GM08714 (cell line): ENCODE data around the gene GHRHR.

Source experiments
- H3K4me3 ChIP-seq: fragments of 200-500 bp; sonication (Bioruptor generic); 2 replicates; pipeline ENCODE4 v1.5.1; 2014; ENCODE audit warnings: mild to moderate bottlenecking, low read length, inconsistent platforms
- ZNF274 ChIP-seq: IDR thresholded peaks from 2 replicates; pipeline ENCODE4 v1.6.1; 2012; ENCODE audit warnings: mild to moderate bottlenecking, low read depth, low read length

GHRHR gene

GRCh38 chr7:30968747-30969603, 5.2 kb downstream of the GHRHR start:
- no peak overlapping the region for H3K4me3 ChIP-seq
- TF ChIP-seq ZNF274 = no peak

DNA sequence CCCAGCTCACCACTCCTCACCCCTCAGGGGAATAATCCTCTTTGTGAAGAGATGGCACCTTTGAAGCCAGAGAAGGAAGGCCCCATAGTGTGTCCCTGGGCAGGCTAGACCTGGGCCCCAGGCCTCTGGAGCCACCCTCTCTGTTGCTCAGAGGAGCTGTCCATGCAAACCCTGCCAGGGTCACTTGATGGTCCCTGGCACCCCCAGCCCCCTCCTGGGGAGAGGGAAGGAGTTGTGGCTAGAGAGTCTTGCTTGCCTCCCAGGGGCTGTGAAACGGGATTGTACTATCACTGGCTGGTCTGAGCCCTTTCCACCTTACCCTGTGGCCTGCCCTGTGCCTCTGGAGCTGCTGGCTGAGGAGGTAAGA, 5.8 kb downstream of the GHRHR start:
- H3K4me3 ChIP-seq = no peak overlapping the region
- TF ChIP-seq ZNF274 = no peak

GRCh38 chr7:30970074-30970473, 6.3 kb downstream of the GHRHR start:
- no peak overlapping the region for H3K4me3 ChIP-seq
- no peak for TF ChIP-seq ZNF274

DNA sequence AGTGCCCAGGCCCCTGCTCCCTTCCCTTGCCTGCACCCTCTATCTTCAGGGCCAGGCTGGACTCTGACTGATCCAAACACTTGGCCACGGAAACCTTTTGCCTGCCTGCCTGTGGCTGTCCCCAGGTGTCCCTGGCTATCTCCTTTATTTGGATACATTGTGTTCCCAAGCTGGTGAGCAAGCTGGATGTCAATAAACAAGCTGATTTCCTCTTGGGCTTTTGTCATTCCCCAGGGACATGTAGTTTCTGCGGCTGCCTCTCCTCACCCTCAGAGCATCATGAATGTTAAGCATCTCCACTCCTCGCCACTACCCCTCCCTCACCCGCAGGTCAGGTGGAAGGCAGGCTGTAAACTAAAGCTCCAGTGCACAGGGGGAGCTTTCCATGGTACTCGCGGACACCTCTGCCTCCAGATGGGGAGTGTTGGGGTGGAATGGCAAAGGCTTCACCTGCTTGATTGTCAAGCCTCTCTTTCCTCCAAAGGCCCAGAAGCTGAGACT, 6.9 kb downstream of the GHRHR start:
- no peak overlapping the region for H3K4me3 ChIP-seq
- TF ChIP-seq ZNF274 = no peak

DNA sequence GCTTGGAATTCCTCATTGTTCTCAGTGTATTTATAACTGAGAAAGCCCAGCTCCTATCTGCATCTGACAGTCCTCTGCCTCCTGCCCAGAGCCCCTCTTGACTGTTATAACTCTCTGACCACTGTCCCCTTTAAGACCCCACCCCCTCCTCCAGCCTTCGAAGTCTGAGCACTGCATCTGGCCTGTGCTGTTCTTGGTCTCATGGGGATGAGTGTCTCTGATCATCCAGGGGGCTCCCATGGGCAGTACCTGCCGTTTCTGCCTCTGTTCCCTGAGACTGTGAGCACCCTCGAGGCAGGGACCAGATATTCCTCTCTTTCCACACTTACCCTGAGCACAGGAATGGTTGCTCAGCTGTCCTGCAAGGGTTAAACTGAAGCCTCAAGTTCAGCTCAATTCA, 7.7 kb downstream of the GHRHR start:
- TF ChIP-seq ZNF274 = no peak
- H3K4me3 ChIP-seq = no peak overlapping the region

DNA sequence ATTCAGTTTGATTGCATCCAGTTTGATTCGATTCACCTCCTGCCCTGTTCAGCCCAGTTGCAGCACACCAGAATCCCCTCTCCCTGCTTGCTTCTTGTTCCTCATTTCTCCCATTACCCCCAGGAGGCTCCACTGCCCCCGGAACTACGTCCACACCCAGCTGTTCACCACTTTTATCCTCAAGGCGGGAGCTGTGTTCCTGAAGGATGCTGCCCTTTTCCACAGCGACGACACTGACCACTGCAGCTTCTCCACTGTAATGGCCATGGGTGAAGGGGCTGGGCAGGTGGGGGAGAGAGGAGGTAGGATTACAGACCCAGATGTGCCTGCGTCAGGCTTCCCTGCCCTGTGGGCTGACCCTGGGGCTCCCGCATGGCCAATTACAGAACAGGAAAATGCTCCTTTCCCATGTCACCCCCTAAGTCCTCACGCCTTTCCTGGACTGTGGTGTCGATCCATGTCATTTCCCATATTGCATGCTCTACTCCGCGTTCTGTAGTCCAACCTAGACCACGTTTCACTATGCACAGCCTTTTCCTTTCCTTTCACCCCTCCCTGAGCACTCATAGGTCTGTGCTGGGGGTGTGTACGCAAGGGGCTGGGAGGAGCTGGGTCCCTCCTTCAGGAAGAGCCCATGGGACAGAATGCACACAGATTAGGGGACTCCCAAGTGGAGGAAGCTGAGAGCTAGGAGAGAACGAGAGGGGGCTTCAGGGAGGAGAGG, 8.2 kb downstream of the GHRHR start:
- H3K4me3 ChIP-seq = no peak overlapping the region
- TF ChIP-seq ZNF274 = no peak

DNA sequence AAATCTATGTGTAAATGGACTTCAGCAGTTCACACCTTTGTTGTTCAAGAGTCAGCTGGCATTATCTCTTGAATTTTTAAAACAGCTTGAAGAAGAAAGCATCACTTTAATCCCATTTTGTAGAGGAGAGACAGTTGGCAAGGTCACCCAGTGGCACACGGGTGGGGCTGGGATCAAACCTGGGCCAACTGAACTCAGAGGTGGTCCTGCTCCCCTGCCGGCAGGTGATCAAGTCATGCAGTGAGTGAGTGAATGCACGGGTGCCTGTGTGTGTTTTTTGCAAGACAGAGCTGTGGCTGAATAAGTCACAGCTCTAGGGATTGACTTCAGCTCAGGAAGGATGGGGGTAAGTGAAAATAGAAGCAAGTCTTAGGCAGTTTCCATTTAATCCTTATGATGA, 9.5 kb downstream of the GHRHR start:
- H3K4me3 ChIP-seq = no peak overlapping the region
- TF ChIP-seq ZNF274 = no peak

DNA sequence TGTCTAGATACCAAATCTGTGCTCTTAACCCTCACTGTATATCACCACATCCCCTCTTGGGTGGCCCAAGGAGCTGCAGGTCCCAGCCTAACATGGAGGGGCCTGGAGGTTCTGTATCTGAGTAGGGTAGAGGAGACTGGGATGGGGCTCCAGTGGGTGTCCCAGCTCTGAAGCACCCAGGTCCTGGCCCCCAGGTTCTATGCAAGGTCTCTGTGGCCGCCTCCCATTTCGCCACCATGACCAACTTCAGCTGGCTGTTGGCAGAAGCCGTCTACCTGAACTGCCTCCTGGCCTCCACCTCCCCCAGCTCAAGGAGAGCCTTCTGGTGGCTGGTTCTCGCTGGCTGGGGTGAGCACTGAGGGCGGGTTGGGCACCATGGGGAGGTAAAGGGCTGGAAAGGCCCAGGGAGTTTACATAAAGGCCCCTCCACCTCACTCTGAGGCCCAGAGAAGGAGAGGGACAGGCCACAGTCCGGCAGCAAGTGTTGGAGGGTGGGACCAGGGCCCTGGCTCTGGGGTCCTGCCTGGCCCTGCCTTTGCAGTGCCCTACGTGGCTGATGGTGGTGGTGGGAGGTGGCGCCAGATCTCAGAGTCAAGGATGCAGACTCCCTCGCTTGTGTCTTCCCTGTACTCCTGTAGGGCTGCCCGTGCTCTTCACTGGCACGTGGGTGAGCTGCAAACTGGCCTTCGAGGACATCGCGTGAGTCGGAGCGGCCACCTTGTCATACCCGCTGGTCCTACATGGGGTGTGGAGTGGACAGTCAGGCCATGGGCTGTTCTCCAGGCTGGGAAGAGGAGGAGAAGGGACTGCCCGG, 10.2 kb downstream of the GHRHR start:
- no peak for TF ChIP-seq ZNF274
- no peak overlapping the region for H3K4me3 ChIP-seq

DNA sequence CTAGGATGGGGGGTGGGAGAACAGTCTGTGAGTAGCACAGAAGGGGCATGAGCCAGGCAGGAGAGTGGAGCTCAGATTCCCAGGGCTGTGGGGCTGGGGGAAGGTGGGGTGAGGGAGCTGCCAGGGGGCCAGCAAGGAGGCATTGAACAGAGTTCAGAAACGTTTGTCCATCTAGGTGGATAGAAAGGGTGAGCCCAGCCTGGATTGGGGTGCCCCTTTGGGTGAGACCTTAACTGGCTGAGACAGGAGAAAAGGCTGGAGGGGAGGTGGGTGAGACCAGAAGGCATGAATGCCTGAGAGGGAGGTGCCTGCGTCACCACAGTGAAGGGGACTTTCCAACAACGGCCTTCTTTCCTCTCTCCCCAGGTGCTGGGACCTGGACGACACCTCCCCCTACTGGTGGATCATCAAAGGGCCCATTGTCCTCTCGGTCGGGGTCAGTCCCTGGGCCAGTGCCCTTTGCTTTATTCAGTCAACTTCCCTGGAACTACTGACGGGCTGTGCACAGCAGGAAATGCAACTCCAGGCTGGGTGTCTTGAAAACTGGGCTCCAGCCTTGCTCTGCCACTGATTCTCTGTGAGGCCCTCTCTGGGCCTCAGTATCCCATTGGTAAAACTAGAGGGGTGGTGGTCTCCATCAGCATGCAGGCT, 11.0 kb downstream of the GHRHR start:
- TF ChIP-seq ZNF274 = no peak
- H3K4me3 ChIP-seq = no peak overlapping the region

DNA sequence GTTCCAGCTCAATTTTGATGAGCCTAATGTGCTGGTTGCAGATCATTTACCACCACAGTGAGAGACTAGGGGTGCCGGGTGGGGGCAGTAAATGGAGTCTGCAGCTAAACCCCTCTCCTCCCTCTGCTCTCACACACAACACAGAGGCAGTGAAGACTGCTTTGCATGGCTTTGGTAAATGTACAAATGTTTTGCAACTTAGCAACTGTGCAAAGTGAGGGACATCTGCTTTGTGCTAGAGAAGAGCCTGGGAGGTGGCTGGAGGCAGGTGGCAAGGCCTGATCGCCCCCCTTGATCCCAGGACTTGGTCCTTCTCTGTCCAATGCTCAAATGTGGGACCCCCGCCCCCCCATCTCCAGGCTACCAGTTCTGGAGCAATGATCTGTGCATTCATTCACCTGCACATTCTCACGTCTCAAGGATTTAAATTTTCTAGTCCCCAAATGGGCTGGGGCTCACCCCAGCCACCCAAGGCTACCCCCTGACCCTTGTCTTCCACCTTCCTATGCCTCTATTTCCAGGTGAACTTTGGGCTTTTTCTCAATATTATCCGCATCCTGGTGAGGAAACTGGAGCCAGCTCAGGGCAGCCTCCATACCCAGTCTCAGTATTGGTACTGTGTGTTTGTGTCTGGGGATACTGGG, 11.6 kb downstream of the GHRHR start:
- TF ChIP-seq ZNF274 = no peak
- no peak overlapping the region for H3K4me3 ChIP-seq

GRCh38 chr7:30976381-30976780, 12.6 kb downstream of the GHRHR start:
- H3K4me3 ChIP-seq = no peak overlapping the region
- no peak for TF ChIP-seq ZNF274

GRCh38 chr7:30977222-30977621, 13.5 kb downstream of the GHRHR start:
- TF ChIP-seq ZNF274 = no peak
- no peak overlapping the region for H3K4me3 ChIP-seq

GRCh38 chr7:30977896-30978564, 14.3 kb downstream of the GHRHR start:
- no peak for TF ChIP-seq ZNF274
- H3K4me3 ChIP-seq = no peak overlapping the region

DNA sequence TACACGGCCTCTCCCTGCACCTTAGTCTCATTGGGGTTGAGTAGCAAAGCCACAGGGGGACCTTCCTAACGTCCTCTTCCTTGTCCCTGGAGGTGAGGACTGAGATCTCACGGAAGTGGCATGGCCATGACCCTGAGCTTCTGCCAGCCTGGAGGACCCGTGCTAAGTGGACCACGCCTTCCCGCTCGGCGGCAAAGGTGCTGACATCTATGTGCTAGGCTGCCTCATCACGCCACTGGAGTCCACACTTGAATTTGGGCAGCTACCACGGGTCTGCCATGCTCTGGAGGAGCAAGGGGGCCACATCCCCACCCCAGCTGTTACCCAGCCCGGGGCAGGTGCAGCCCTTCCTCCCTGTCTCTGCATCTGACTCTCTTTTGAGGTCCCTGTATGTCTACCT, 15.3 kb downstream of the GHRHR start:
- H3K4me3 ChIP-seq = no peak overlapping the region
- no peak for TF ChIP-seq ZNF274
